Smooth muscle cell (in vitro differentiated cells): ENCODE data around the gene SMYD4. TPM values are rescaled to one million over a fixed set of nuclear protein-coding genes. Genes with fewer than 3 reads are reported as not detected.

Source experiments
- DNase-seq: peaks from one replicate; lab custom pipeline; 2025; ENCODE audit not compliant: unreplicated experiment; lab: John Stamatoyannopoulos, UW
- H2AFZ ChIP-seq: fragments of 200-600 bp; sonication (generic); 2 replicates; pipeline ENCODE4 v1.6.0; 2016; ENCODE audit warnings: antibody characterized with exemption, low read depth, mild to moderate bottlenecking
- H3F3A ChIP-seq: fragments of 200-600 bp; sonication (generic); 2 replicates; pipeline ENCODE4 v1.6.0; 2017; ENCODE audit warnings: antibody characterized with exemption, low read depth
- H3K27ac ChIP-seq: fragments of 200-600 bp; sonication (generic); 2 replicates; pipeline ENCODE4 v1.5.1; 2016; ENCODE audit warnings: low read depth, mild to moderate bottlenecking
- H3K27me3 ChIP-seq: fragments of 200-600 bp; sonication (generic); 2 replicates; pipeline ENCODE4 v1.6.1; 2016; ENCODE audit warnings: low read depth, mild to moderate bottlenecking
- H3K36me3 ChIP-seq: fragments of 200-600 bp; sonication (generic); 2 replicates; pipeline ENCODE4 v1.5.1; 2016; ENCODE audit warnings: low read depth
- H3K4me1 ChIP-seq: fragments of 200-600 bp; sonication (generic); 2 replicates; pipeline ENCODE4 v1.5.1; 2016; ENCODE audit warnings: low read depth
- H3K4me2 ChIP-seq: fragments of 200-600 bp; sonication (generic); 2 replicates; pipeline ENCODE4 v1.6.0; 2016; ENCODE audit warnings: mild to moderate bottlenecking
- H3K4me3 ChIP-seq: fragments of 200-600 bp; sonication (generic); 2 replicates; pipeline ENCODE4 v1.5.1; 2016; ENCODE audit warnings: mild to moderate bottlenecking
- H3K79me2 ChIP-seq: fragments of 200-600 bp; sonication (generic); 2 replicates; pipeline ENCODE4 v1.6.0; 2016; ENCODE audit warnings: low read depth, mild to moderate bottlenecking
- H3K9ac ChIP-seq: fragments of 200-600 bp; sonication (generic); 2 replicates; pipeline ENCODE4 v1.6.0; 2016; ENCODE audit warnings: low read depth
- H3K9me3 ChIP-seq: fragments of 200-600 bp; sonication (generic); replicated peaks from 2 replicates; pipeline ENCODE4 v1.5.1; 2016; ENCODE audit warnings: low read depth
- H4K20me1 ChIP-seq: fragments of 200-600 bp; sonication (generic); 2 replicates; pipeline ENCODE4 v1.6.0; 2016; ENCODE audit warnings: low read depth
- CTCF ChIP-seq: fragments of 200-600 bp; sonication (generic); IDR thresholded peaks from 2 replicates; pipeline ENCODE4 v1.5.1; 2017; ENCODE audit warnings: borderline replicate concordance, mild to moderate bottlenecking, antibody characterized with exemption; ENCODE audit not compliant: insufficient read depth, poor library complexity, severe bottlenecking
- WGBS: methylation state at CpG from one replicate; pipeline ENCODE4 v1.1.7; 2016; ENCODE audit warnings: low lambda C conversion rate; 5-methylcytosine and 5-hydroxymethylcytosine counted together
- polyA plus RNA-seq: library from polyadenylated mRNA; unstranded; fragments of >200 nt; fragmentation: Nextera tagmentation; extraction: Ambion mirVana; gene quantifications from 2 replicates; pipeline ENCODE4 v1.2.1, GENCODE V29; 2016
- total RNA-seq: library from RNA; depleted of rRNA; stranded (reverse); fragments of >200 nt; gene quantifications from 2 replicates; pipeline ENCODE4 v1.2.3, GENCODE V29; 2014

SMYD4 gene
- total and polyA plus RNA-seq, 2 experiments from 2014 or later: 9.5 to 11.1 TPM

- no peak overlapping the region for H3K4me3 ChIP-seq
- no peaks in the 10 kb centered on the region for H3K27me3 ChIP-seq
- DNase-seq: no peak
- no peaks in the 10 kb centered on the region for H3F3A ChIP-seq
- no peak overlapping the region for H3K4me2 ChIP-seq
- 96% methylated on average over 10 of the region's 10 CpGs for WGBS
- H3K27ac ChIP-seq: peak overlapping the region; percentile 72
- no peak overlapping the region for H3K9ac ChIP-seq
- H3K79me2 ChIP-seq: no peaks in the 10 kb centered on the region
- no peak for TF ChIP-seq CTCF
- H3K36me3 ChIP-seq: no peaks in the 10 kb centered on the region
- no peaks in the 10 kb centered on the region for H3K9me3 ChIP-seq
- H4K20me1 ChIP-seq: no peaks in the 10 kb centered on the region
- H3K4me1 ChIP-seq: peaks cover 4% of the 10 kb centered on the region
- H2AFZ ChIP-seq: no peak overlapping the region
Measured at GRCh38 chr17:1735418-1735817, 94.3 kb downstream of the SMYD4 start.

- Histone ChIP-seq H3K9ac (no peak overlapping the region), H3K9me3 (no peaks in the 10 kb centered on the region), H3K4me3 (no peak overlapping the region), H4K20me1 (no peaks in the 10 kb centered on the region), H3K79me2 (no peaks in the 10 kb centered on the region), H3K27me3 (no peaks in the 10 kb centered on the region), H3F3A (no peaks in the 10 kb centered on the region), H3K36me3 (no peaks in the 10 kb centered on the region), H3K4me1 (peaks cover 4% of the 10 kb centered on the region), H2AFZ (no peak overlapping the region), H3K4me2 (no peak overlapping the region), H3K27ac (no peak overlapping the region)
- no peak for TF ChIP-seq CTCF
- 97% methylated on average over 36 of the region's 38 CpGs for WGBS
- no peak for DNase-seq
Measured at GRCh38 chr17:1733759-1734158, 95.9 kb downstream of the SMYD4 start.

- Histone ChIP-seq H3K36me3 (no peaks in the 10 kb centered on the region), H3K79me2 (no peaks in the 10 kb centered on the region)
Measured at GRCh38 chr17:1732833-1733321, 96.8 kb downstream of the SMYD4 start.

More at GRCh38 chr17:1732833-1733321, 96.8 kb downstream of the SMYD4 start:
- no peak overlapping the region for H3K27ac ChIP-seq
- H3K4me1 ChIP-seq: peaks cover 4% of the 10 kb centered on the region
- no peak for TF ChIP-seq CTCF
- H3K4me2 ChIP-seq: no peak overlapping the region
- WGBS: 94% methylated on average over 11 of the region's 11 CpGs
- no peaks in the 10 kb centered on the region for H4K20me1 ChIP-seq
- H2AFZ ChIP-seq: no peak overlapping the region
- H3K4me3 ChIP-seq: no peak overlapping the region
- H3F3A ChIP-seq: no peaks in the 10 kb centered on the region
- no peak overlapping the region for H3K9ac ChIP-seq
- no peaks in the 10 kb centered on the region for H3K27me3 ChIP-seq
- no peaks in the 10 kb centered on the region for H3K9me3 ChIP-seq
- no peak for DNase-seq
